ENCODE results near the gene DNAH3.
"Not testable (repeated sequence)": the region's sequence is repeated elsewhere in the genome, so short reads cannot be mapped to it uniquely, and the experiment has no call there.

Gene DNAH3

DNA sequence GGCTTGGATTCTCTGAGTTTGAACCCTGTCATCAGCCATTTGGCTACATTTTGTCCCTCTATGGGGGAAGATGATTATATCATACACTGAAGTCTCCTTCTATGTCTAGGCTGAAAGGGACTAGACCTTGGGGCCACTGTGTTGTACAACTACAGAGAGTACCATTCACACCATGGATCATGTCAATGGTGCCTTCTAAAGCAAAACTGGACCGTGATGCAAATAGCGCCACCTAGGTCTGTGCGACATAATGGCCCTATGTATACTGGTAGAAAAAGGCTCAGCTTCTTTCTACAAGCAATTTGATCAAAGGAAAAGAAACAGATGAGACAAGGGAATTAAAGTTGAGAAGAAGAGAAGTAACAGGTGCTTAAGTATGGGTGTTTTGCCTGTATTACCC, 149.4 kb downstream of the DNAH3 start:
- H3K27me3 ChIP-seq (ENCODE audit: insufficient read depth, low read length): no peaks in the 10 kb centered on the region
- H3K4me1 ChIP-seq (ENCODE audit: control insufficient read depth, insufficient read depth, low read length, unreplicated experiment): no peaks in the 10 kb centered on the region
- H3K79me2 ChIP-seq (ENCODE audit: control insufficient read depth, insufficient read depth, low read length, unreplicated experiment): no peaks in the 10 kb centered on the region
- H2AFZ ChIP-seq (ENCODE audit: low read length, unreplicated experiment): no peak overlapping the region
- no peaks in the 10 kb centered on the region for H3K36me3 ChIP-seq (ENCODE audit: insufficient read depth, low read length)
- H3K4me3 ChIP-seq (ENCODE audit: low read depth, low read length): no peak overlapping the region
- H3K27ac ChIP-seq (ENCODE audit: low read depth, low read length): no peak overlapping the region

DNA sequence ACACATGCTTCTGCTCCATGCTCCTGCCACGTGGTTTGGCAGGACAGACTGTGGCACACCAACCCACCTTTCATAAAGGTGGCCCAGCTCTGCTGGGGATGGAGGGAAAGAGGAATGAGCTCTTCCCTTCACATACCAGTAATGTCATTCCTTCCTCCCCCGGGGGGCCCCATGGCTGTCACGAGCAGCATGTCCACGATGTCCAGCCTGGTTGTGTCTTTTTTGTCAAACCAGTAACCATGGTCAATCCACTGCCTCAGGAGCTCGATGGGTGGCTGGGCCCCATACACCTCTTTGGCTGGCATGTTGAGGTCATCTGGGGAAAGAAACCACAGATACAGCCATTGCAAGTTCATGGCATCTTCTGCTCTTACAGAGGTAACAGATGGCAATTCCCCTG, 153.5 kb downstream of the DNAH3 start:
- Histone ChIP-seq H3K79me2 (ENCODE audit: control insufficient read depth, insufficient read depth, low read length, unreplicated experiment) (no peaks in the 10 kb centered on the region), H2AFZ (ENCODE audit: low read length, unreplicated experiment) (no peak overlapping the region), H3K27ac (ENCODE audit: low read depth, low read length) (no peak overlapping the region)

DNA sequence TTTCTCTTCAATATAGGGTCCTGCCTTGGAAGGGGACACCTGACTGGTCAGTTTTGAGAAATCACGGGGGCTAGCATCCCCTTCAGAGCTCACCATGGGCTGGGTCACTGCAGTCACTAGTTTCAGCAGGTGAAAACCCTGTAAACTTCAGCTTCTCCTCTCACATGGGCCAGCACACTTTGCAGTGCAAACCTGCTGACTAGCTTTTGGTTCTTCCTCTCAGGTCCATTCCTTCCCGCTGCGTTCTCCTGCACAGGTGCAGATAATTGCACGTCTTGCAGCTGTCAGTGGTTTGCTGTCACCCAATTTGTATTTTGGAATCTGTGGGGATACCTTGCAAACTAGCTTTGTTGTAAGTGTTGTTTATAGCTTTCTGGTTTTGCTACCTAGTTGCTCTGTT, 154.9 kb downstream of the DNAH3 start:
- no peaks in the 10 kb centered on the region for H3K27me3 ChIP-seq (ENCODE audit: insufficient read depth, low read length)
- H2AFZ ChIP-seq (ENCODE audit: low read length, unreplicated experiment): no peak overlapping the region
- no peaks in the 10 kb centered on the region for H3K79me2 ChIP-seq (ENCODE audit: control insufficient read depth, insufficient read depth, low read length, unreplicated experiment)
- no peaks in the 10 kb centered on the region for H3K4me1 ChIP-seq (ENCODE audit: control insufficient read depth, insufficient read depth, low read length, unreplicated experiment)
- H3K4me3 ChIP-seq (ENCODE audit: low read depth, low read length): no peak overlapping the region
- no peak overlapping the region for H3K27ac ChIP-seq (ENCODE audit: low read depth, low read length)
- H3K36me3 ChIP-seq (ENCODE audit: insufficient read depth, low read length): no peaks in the 10 kb centered on the region

More for the DNA sequence above, 153.5 kb downstream of the DNAH3 start:
- Histone ChIP-seq H3K27me3 (ENCODE audit: insufficient read depth, low read length) (no peaks in the 10 kb centered on the region), H3K4me1 (ENCODE audit: control insufficient read depth, insufficient read depth, low read length, unreplicated experiment) (no peaks in the 10 kb centered on the region), H3K36me3 (ENCODE audit: insufficient read depth, low read length) (no peaks in the 10 kb centered on the region), H3K4me3 (ENCODE audit: low read depth, low read length) (no peak overlapping the region)

DNA sequence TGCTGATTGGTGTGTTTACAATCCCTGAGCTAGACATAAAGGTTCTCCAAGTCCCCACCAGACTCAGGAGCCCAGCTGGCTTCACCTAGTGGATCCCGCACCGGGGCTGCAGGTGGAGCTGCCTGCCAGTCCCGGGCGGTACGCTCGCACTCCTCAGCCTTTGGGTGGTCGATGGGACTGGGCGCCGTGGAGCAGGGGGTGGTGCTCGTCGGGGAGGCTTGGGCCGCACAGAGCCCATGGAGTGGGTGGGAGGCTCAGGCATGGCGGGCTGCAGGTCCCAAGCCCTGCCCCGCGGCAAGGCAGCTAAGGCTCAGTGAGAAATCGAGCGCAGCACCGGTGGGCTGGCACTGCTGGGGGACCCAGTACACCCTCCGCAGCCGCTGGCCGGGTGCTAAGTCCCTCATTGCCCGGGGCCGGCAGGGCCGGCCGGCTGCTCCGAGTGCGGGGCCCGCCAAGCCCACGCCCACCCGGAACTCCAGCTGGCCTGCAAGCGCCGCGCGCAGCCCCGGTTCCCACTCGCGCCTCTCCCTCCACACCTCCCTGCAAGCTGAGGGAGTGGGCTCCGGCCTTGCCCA, 161.1 kb downstream of the DNAH3 start:
- not testable (repeated sequence) for H3K36me3 ChIP-seq (ENCODE audit: insufficient read depth, low read length); H3K79me2 ChIP-seq (ENCODE audit: control insufficient read depth, insufficient read depth, low read length, unreplicated experiment); H3K27ac ChIP-seq (ENCODE audit: low read depth, low read length); H3K27me3 ChIP-seq (ENCODE audit: insufficient read depth, low read length); H3K4me1 ChIP-seq (ENCODE audit: control insufficient read depth, insufficient read depth, low read length, unreplicated experiment); H3K4me3 ChIP-seq (ENCODE audit: low read depth, low read length); H2AFZ ChIP-seq (ENCODE audit: low read length, unreplicated experiment)

DNA sequence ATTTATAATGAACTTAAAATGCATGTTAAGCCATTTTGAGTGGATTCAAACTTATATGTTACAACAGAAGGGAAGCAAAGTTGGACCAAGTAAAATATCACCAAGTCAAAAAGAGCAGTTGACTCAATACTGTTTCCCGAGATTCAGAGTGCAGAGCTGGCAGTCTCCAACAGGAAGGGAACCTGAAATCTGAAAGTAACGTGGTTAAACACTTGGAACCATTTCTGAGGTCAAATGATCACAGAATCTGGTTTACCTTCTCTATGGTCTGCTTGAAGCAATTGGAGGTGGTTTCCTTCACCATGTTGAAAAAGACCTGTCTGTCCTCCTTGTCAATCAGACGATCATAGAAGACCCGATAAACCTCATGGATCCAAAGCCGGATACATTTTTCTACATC, 163.6 kb downstream of the DNAH3 start:
- no peak overlapping the region for H3K27ac ChIP-seq (ENCODE audit: low read depth, low read length)
- no peaks in the 10 kb centered on the region for H3K4me1 ChIP-seq (ENCODE audit: control insufficient read depth, insufficient read depth, low read length, unreplicated experiment)
- no peaks in the 10 kb centered on the region for H3K36me3 ChIP-seq (ENCODE audit: insufficient read depth, low read length)
- H2AFZ ChIP-seq (ENCODE audit: low read length, unreplicated experiment): no peak overlapping the region
- H3K79me2 ChIP-seq (ENCODE audit: control insufficient read depth, insufficient read depth, low read length, unreplicated experiment): no peaks in the 10 kb centered on the region
- no peaks in the 10 kb centered on the region for H3K27me3 ChIP-seq (ENCODE audit: insufficient read depth, low read length)
- H3K4me3 ChIP-seq (ENCODE audit: low read depth, low read length): no peak overlapping the region

DNA sequence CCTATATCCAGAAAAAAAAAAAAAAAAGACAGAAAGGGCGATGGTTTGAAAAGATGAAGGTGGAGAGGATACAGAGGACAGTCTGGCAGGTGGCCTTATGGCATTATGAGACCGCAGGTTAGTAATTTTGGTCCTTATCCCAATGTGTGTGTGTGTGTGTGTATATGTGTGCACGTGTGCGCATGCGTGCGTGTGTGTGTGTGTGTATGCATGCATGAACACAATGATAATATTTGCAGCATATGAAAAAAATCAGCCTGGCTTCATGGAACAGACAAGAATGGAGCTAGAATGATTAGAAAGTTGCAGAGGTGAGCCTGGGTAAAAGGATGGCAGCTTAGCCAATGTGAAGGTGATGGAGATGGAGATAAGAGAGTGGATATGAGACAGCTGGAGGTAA, 166.6 kb downstream of the DNAH3 start:
- H3K27ac ChIP-seq (ENCODE audit: low read depth, low read length): no peak overlapping the region
- H3K79me2 ChIP-seq (ENCODE audit: control insufficient read depth, insufficient read depth, low read length, unreplicated experiment): no peaks in the 10 kb centered on the region
- H3K4me3 ChIP-seq (ENCODE audit: low read depth, low read length): no peak overlapping the region
- H3K36me3 ChIP-seq (ENCODE audit: insufficient read depth, low read length): no peaks in the 10 kb centered on the region
- no peaks in the 10 kb centered on the region for H3K27me3 ChIP-seq (ENCODE audit: insufficient read depth, low read length)
- H3K4me1 ChIP-seq (ENCODE audit: control insufficient read depth, insufficient read depth, low read length, unreplicated experiment): no peaks in the 10 kb centered on the region
- no peak overlapping the region for H2AFZ ChIP-seq (ENCODE audit: low read length, unreplicated experiment)

DNA sequence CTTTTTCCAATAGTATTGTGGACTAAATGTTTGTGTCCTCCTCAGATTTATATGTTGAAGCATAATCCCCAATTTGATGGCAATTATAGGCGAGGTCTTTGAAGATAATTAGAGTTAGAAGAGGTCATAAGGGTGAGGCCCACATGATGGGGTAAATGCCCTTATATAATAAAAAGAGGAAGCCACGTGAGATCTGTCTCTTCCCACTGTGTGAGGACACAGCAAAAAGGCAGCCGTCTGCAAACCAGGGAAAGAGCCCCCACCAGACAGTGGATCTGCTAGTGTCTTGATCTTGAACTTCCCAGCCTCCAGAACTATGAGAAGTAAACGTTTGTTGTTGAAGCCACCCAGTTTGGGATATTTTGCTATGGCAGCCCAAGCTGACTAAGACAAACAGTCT, 174.1 kb downstream of the DNAH3 start:
- H3K27ac ChIP-seq (ENCODE audit: low read depth, low read length): no peak overlapping the region

DNA sequence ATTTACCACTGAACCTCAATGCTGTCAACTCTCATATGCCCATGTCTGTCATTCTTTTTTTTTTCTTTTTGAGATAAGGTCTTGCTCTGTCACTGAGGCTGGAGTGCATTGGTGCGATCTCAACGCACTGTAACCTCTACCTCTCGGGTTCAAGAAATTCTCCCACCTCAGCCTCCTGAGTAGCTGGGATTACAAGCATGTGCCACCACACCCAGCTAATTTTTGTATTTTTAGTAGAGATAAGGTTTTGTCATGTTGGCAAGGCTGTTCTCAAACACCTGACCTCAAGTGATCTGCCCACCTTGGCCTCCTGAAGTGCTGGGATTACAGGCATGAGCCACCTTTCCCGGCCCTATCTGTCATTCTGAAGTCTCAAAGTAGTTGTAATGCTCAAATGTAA, 177.4 kb downstream of the DNAH3 start:
- H3K4me1 ChIP-seq (ENCODE audit: control insufficient read depth, insufficient read depth, low read length, unreplicated experiment); H3K4me3 ChIP-seq (ENCODE audit: low read depth, low read length); H3K36me3 ChIP-seq (ENCODE audit: insufficient read depth, low read length); H3K27me3 ChIP-seq (ENCODE audit: insufficient read depth, low read length); H3K79me2 ChIP-seq (ENCODE audit: control insufficient read depth, insufficient read depth, low read length, unreplicated experiment); H3K27ac ChIP-seq (ENCODE audit: low read depth, low read length); H2AFZ ChIP-seq (ENCODE audit: low read length, unreplicated experiment): not testable (repeated sequence)

More for the DNA sequence above, 174.1 kb downstream of the DNAH3 start:
- H2AFZ ChIP-seq (ENCODE audit: low read length, unreplicated experiment): no peak overlapping the region
- no peaks in the 10 kb centered on the region for H3K4me1 ChIP-seq (ENCODE audit: control insufficient read depth, insufficient read depth, low read length, unreplicated experiment)
- H3K79me2 ChIP-seq (ENCODE audit: control insufficient read depth, insufficient read depth, low read length, unreplicated experiment): no peaks in the 10 kb centered on the region
- H3K4me3 ChIP-seq (ENCODE audit: low read depth, low read length): no peak overlapping the region
- peaks cover 8% of the 10 kb centered on the region for H3K27me3 ChIP-seq (ENCODE audit: insufficient read depth, low read length)
- no peaks in the 10 kb centered on the region for H3K36me3 ChIP-seq (ENCODE audit: insufficient read depth, low read length)

DNA sequence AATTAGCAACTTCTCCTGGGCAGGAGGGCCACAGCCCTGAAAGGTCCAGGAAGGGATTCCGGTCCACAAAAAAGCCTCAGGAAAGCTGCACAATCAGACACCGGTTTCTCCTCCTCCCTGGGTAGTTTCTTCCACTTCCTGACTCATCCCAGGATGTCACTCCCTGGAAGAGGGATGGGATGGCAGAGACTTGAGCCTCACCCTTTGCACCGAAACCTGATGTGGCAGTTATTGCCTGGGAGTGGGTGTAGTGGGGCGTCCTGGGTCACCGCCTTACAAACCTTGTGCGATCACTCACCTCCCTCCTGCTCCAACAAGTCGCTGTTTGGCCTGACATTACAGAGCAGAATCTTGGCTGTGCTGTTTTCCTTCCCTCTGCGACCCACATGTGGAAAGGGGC, 179.2 kb downstream of the DNAH3 start:
- no peak overlapping the region for H3K4me3 ChIP-seq (ENCODE audit: low read depth, low read length)
- no peaks in the 10 kb centered on the region for H3K36me3 ChIP-seq (ENCODE audit: insufficient read depth, low read length)
- H3K79me2 ChIP-seq (ENCODE audit: control insufficient read depth, insufficient read depth, low read length, unreplicated experiment): no peaks in the 10 kb centered on the region
- peaks cover 8% of the 10 kb centered on the region for H3K27me3 ChIP-seq (ENCODE audit: insufficient read depth, low read length)
- no peak overlapping the region for H2AFZ ChIP-seq (ENCODE audit: low read length, unreplicated experiment)
- H3K4me1 ChIP-seq (ENCODE audit: control insufficient read depth, insufficient read depth, low read length, unreplicated experiment): no peaks in the 10 kb centered on the region
- H3K27ac ChIP-seq (ENCODE audit: low read depth, low read length): no peak overlapping the region

DNA sequence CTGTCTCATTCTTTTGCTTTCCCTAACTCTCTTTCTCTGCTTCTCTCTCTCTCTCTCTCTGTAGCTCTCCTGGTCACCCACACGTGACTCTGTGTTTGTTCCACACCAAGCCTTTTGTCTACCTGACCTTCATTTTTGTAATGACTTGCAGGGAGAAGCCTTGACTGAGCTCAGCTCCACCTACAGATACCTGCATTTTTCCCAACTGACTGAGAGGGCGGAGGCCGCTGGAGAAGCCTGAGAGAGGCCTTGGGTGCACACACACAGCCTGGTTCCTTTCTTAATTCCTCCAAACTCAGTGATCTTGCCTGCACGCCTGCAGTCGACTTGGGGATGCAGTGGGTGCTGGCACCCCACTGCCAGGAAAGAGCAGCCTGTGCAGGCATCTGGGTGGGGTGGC, 181.3 kb downstream of the DNAH3 start:
- Histone ChIP-seq H2AFZ (ENCODE audit: low read length, unreplicated experiment) (no peak overlapping the region), H3K36me3 (ENCODE audit: insufficient read depth, low read length) (no peaks in the 10 kb centered on the region), H3K27me3 (ENCODE audit: insufficient read depth, low read length) (peaks cover 3% of the 10 kb centered on the region; the same call in 1 of the 2 replicates), H3K79me2 (ENCODE audit: control insufficient read depth, insufficient read depth, low read length, unreplicated experiment) (no peaks in the 10 kb centered on the region), H3K27ac (ENCODE audit: low read depth, low read length) (no peak overlapping the region), H3K4me1 (ENCODE audit: control insufficient read depth, insufficient read depth, low read length, unreplicated experiment) (no peaks in the 10 kb centered on the region), H3K4me3 (ENCODE audit: low read depth, low read length) (no peak overlapping the region)

DNA sequence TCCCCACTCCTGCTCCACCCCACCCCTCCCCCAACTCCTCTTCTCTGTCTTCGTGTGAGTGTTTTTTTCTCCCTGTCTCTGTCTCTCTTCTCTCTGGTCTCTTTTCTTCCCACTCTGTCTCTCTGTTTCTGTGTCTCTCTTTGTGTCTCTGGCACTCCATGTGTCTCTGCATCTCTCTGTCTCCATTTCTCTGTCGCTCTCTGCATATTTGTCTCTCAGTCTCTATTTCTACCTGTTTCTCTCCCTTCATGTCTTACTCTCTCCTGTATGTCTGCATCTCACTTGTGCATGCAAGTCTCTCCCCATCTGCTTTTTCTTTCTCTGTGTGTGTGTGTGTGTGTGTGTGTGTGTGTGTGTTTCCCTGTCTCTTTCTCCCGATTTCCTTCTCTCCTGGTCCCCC, 181.9 kb downstream of the DNAH3 start:
- no peaks in the 10 kb centered on the region for H3K79me2 ChIP-seq (ENCODE audit: control insufficient read depth, insufficient read depth, low read length, unreplicated experiment)
- H3K27ac ChIP-seq (ENCODE audit: low read depth, low read length): no peak overlapping the region
- H3K4me3 ChIP-seq (ENCODE audit: low read depth, low read length): no peak overlapping the region
- H3K4me1 ChIP-seq (ENCODE audit: control insufficient read depth, insufficient read depth, low read length, unreplicated experiment): no peaks in the 10 kb centered on the region
- no peaks in the 10 kb centered on the region for H3K36me3 ChIP-seq (ENCODE audit: insufficient read depth, low read length)
- no peak overlapping the region for H2AFZ ChIP-seq (ENCODE audit: low read length, unreplicated experiment)
- H3K27me3 ChIP-seq (ENCODE audit: insufficient read depth, low read length): peaks cover 3% of the 10 kb centered on the region; the same call in 1 of the 2 replicates
